ENCODE measurements around the gene ATG10.

- TF ChIP-seq CBX2 (IDR thresholded peaks at IDR 0.05; ENCODE audit: low read depth, low read length), result no peak
- TF ChIP-seq CBX2 (CRISPR knock-in tag; IDR thresholded peaks at IDR 0.05; ENCODE audit: low read depth), result no peak
- TF ChIP-seq EZH2 (conservative IDR thresholded peaks at IDR 0.05; ENCODE audit: low read depth, low read length), result no peak
- no peak for TF ChIP-seq CTCF (CRISPR knock-in tag; IDR thresholded peaks at IDR 0.05)
- TF ChIP-seq KDM2A (CRISPR knock-in tag; IDR thresholded peaks at IDR 0.05; ENCODE audit: borderline replicate concordance, low read depth), result no peak
- no peak for TF ChIP-seq POLR2AphosphoS5 (IDR thresholded peaks at IDR 0.05; ENCODE audit: low read depth, low read length)
- no peak for TF ChIP-seq ZSCAN21 (CRISPR knock-in tag; IDR thresholded peaks at IDR 0.05; ENCODE audit: borderline replicate concordance)
- TF ChIP-seq, protein P1, sequence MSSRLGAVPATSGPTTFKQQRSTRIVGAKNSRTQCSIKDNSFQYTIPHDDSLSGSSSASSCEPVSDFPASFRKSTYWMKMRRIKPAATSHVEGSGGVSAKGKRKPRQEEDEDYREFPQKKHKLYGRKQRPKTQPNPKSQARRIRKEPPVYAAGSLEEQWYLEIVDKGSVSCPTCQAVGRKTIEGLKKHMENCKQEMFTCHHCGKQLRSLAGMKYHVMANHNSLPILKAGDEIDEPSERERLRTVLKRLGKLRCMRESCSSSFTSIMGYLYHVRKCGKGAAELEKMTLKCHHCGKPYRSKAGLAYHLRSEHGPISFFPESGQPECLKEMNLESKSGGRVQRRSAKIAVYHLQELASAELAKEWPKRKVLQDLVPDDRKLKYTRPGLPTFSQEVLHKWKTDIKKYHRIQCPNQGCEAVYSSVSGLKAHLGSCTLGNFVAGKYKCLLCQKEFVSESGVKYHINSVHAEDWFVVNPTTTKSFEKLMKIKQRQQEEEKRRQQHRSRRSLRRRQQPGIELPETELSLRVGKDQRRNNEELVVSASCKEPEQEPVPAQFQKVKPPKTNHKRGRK (CRISPR knock-in tag; IDR thresholded peaks at IDR 0.05), result no peak
- TF ChIP-seq MYC (CRISPR knock-in tag; IDR thresholded peaks at IDR 0.05; ENCODE audit: borderline replicate concordance), result no peak
- TF ChIP-seq MEIS2 (CRISPR knock-in tag; IDR thresholded peaks at IDR 0.05), result no peak
- no peak for TF ChIP-seq ZNF614 (CRISPR knock-in tag; IDR thresholded peaks at IDR 0.05; ENCODE audit: borderline replicate concordance)
- TF ChIP-seq NR2F2 (IDR thresholded peaks at IDR 0.05; ENCODE audit: borderline replicate concordance, low read depth), result no peak
- TF ChIP-seq BHLHE40 (IDR thresholded peaks at IDR 0.05; ENCODE audit: low read length), result no peak
Measured at GRCh38 chr5:82109013-82109412, 137.2 kb downstream of the ATG10 start.
